Measurements from ENCODE around the gene USP25. TPM values are rescaled to one million over a fixed set of nuclear protein-coding genes. Genes with fewer than 3 reads are reported as not detected.

Gene USP25
- total and polyA plus RNA-seq, 9 of the 15 experiments (the other 6 are each of a cell fraction or from before 2014, with no cell fraction given): 7.8 to 44.9 (median 31.4) TPM

DNA sequence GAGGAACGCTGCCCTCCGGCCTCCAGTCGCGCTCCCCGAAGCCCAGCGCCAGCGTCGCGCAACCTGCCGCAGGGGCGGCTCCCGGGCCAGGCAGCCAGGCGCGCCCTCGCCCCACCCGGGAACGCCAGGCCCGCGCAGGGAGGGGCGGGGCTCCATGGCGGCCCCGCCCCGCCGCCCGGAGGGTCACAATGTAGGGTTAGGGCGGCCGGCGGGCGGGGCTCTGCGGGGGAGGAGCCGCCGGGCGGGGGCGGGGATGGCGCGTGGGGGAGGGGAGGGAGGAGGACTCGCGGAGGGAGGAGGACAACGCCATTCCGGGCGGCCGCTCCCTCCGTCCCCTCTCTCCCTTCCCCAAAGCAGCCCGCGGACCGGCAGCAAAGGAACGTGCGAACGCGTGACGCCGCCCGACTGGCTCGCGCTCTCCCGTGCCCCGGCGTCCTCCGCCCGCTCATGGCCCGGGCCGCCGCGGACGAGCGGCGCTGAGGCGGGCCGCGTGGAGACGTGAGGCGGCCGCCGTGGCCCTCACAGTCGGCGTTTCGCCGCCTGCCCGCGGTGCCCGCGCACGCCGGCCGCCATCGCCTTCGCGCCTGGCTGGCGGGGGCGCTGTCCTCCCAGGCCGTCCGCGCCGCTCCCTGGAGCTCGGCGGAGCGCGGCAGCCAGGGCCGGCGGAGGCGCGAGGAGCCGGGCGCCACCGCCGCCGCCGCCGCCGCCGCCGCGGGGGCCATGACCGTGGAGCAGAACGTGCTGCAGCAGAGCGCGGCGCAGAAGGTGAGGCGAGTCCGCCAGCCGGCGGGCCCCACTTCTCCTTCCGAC lies at the start of gene USP25 (continued):
- TF ChIP-seq, protein P1, sequence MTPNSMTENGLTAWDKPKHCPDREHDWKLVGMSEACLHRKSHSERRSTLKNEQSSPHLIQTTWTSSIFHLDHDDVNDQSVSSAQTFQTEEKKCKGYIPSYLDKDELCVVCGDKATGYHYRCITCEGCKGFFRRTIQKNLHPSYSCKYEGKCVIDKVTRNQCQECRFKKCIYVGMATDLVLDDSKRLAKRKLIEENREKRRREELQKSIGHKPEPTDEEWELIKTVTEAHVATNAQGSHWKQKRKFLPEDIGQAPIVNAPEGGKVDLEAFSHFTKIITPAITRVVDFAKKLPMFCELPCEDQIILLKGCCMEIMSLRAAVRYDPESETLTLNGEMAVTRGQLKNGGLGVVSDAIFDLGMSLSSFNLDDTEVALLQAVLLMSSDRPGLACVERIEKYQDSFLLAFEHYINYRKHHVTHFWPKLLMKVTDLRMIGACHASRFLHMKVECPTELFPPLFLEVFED (CRISPR knock-in tag; conservative IDR thresholded peaks at IDR 0.05): no peak
- TF ChIP-seq PYGO2 (tag; IDR thresholded peaks at IDR 0.05) (no peak), BHLHE40 (IDR thresholded peaks at IDR 0.05; ENCODE audit: low read length) (peak; percentile 90), SMARCA4 (IDR thresholded peaks at IDR 0.05) (no peak), GTF2A2 (tag; IDR thresholded peaks at IDR 0.05) (no peak), RB1 (IDR thresholded peaks at IDR 0.05; ENCODE audit: low read depth) (peak; percentile 76; the same call in 1 of the 2 replicates), ZFX (CRISPR knock-in tag; IDR thresholded peaks at IDR 0.05) (peak; percentile 71), SREBF1 (IDR thresholded peaks at IDR 0.05; ENCODE audit: borderline replicate concordance, low read depth, low read length) (no peak), KDM5B (IDR thresholded peaks at IDR 0.05; ENCODE audit: insufficient replicate concordance, low read depth, low read length) (peak; percentile 78), NFATC3 (IDR thresholded peaks at IDR 0.05) (no peak), ZBTB7A (IDR thresholded peaks at IDR 0.05; ENCODE audit: borderline replicate concordance, control insufficient read depth, low read depth, low read length) (no peak; the same call in 1 of the 2 replicates), NR2C1 (IDR thresholded peaks at IDR 0.05) (no peak), NR2C1 (tag; IDR thresholded peaks at IDR 0.05) (no peak), NUFIP1 (IDR thresholded peaks at IDR 0.05; ENCODE audit: partially characterized antibody) (no peak), ERF (CRISPR knock-in tag; IDR thresholded peaks at IDR 0.05) (peak; percentile 74; the same call in 1 of the 2 replicates), RBFOX2 (IDR thresholded peaks at IDR 0.05; ENCODE audit: low read depth, low read length) (peak; percentile 91), HCFC1 (IDR thresholded peaks at IDR 0.05; ENCODE audit: low read depth, low read length) (no peak; the same call in none of the 2 replicates), ETV6 (IDR thresholded peaks at IDR 0.05; ENCODE audit: borderline replicate concordance in 1 of 2, low read depth in 2 of 2, low read length in 1 of 2) (no peak), ETV6 (CRISPR knock-in tag; IDR thresholded peaks at IDR 0.05; ENCODE audit: borderline replicate concordance) (no peak), MYC (IDR thresholded peaks at IDR 0.05; ENCODE audit: low read depth, low read length) (peak; percentile 59), MYC (CRISPR knock-in tag; IDR thresholded peaks at IDR 0.05; ENCODE audit: borderline replicate concordance, low read depth) (no peak)
- TF ChIP-seq, protein P2, sequence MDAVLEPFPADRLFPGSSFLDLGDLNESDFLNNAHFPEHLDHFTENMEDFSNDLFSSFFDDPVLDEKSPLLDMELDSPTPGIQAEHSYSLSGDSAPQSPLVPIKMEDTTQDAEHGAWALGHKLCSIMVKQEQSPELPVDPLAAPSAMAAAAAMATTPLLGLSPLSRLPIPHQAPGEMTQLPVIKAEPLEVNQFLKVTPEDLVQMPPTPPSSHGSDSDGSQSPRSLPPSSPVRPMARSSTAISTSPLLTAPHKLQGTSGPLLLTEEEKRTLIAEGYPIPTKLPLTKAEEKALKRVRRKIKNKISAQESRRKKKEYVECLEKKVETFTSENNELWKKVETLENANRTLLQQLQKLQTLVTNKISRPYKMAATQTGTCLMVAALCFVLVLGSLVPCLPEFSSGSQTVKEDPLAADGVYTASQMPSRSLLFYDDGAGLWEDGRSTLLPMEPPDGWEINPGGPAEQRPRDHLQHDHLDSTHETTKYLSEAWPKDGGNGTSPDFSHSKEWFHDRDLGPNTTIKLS (IDR thresholded peaks at IDR 0.05; ENCODE audit: borderline replicate concordance, low read depth): peak; percentile 43; the same call in 1 of the 2 replicates
- TF ChIP-seq, protein P3, sequence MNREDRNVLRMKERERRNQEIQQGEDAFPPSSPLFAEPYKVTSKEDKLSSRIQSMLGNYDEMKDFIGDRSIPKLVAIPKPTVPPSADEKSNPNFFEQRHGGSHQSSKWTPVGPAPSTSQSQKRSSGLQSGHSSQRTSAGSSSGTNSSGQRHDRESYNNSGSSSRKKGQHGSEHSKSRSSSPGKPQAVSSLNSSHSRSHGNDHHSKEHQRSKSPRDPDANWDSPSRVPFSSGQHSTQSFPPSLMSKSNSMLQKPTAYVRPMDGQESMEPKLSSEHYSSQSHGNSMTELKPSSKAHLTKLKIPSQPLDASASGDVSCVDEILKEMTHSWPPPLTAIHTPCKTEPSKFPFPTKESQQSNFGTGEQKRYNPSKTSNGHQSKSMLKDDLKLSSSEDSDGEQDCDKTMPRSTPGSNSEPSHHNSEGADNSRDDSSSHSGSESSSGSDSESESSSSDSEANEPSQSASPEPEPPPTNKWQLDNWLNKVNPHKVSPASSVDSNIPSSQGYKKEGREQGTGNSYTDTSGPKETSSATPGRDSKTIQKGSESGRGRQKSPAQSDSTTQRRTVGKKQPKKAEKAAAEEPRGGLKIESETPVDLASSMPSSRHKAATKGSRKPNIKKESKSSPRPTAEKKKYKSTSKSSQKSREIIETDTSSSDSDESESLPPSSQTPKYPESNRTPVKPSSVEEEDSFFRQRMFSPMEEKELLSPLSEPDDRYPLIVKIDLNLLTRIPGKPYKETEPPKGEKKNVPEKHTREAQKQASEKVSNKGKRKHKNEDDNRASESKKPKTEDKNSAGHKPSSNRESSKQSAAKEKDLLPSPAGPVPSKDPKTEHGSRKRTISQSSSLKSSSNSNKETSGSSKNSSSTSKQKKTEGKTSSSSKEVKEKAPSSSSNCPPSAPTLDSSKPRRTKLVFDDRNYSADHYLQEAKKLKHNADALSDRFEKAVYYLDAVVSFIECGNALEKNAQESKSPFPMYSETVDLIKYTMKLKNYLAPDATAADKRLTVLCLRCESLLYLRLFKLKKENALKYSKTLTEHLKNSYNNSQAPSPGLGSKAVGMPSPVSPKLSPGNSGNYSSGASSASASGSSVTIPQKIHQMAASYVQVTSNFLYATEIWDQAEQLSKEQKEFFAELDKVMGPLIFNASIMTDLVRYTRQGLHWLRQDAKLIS (CRISPR knock-in tag; IDR thresholded peaks at IDR 0.05): 0 out of 2 replicates have a peak, but pooled peaks have one; percentile 35
